Measurements from ENCODE around the gene RPUSD4. TPM values are rescaled to one million over a fixed set of nuclear protein-coding genes. Genes with fewer than 3 reads are reported as not detected.

Gene RPUSD4
- total RNA-seq, 1 donor from 2014 or later = 7.3 TPM

DNA sequence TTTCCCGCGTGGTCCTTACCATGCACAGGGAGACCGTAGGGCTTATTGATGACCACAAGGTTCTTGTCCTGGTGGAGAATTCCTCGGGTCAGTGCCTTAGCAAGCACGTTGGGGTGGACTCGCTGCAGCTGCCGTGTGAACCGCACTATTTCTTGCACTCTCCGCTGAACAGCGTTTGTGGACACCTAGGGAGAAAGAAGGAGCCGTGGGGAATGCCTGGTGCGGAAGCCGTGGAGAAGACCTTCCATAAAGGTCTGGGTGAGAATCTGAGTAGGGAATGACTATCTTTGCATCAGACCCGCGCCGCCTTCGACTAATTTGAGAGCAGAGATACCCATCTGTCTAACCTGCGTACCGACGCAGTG is 597 bp downstream of the RPUSD4 start:
- Histone ChIP-seq H3K36me3 (peaks cover 16 to 25% of the 10 kb centered on the region in 2 donors), H3K27me3 (no peaks in the 10 kb centered on the region), H3K9me3 (no peaks in the 10 kb centered on the region), H3K27ac (no peak overlapping the region), H3K4me3 (peak overlapping the region; percentile 78 to 89), H3K4me1 (peaks cover 0 to 5% of the 10 kb centered on the region in 2 donors)
- intact Hi-C loops (cut with DNase I) = loop anchor here (1.0 to 5.0 kb wide), 7 partner anchors 58 to 1099 kb away; partner anchors contain the start of genes CHEK1, FOXRED1, SRPRA and ST3GAL4
- TF ChIP-seq CTCF (IDR thresholded peaks at IDR 0.05) = no peak
- no peak for DNase-seq (ENCODE audit: low spot score in 2 of 2)

GRCh38 chr11:126207896-126208295 is 3.6 kb downstream of the RPUSD4 start:
- H3K9me3 ChIP-seq = no peaks in the 10 kb centered on the region
- no peak for TF ChIP-seq CTCF (IDR thresholded peaks at IDR 0.05)
- no peak overlapping the region for H3K4me3 ChIP-seq
- peaks cover 0 to 5% of the 10 kb centered on the region in 2 donors for H3K4me1 ChIP-seq
- H3K27me3 ChIP-seq = no peaks in the 10 kb centered on the region
- intact Hi-C loops (cut with DNase I) = no loop called here
- peaks cover 41 to 53% of the 10 kb centered on the region in 2 donors for H3K36me3 ChIP-seq
- no peak overlapping the region for H3K27ac ChIP-seq
- DNase-seq (ENCODE audit: low spot score in 2 of 2) = no peak

- intact Hi-C loops (cut with DNase I) = no loop called here
Measured at GRCh38 chr11:126205359-126205758, 6.1 kb downstream of the RPUSD4 start.

GRCh38 chr11:126202646-126203359 is 8.6 kb downstream of the RPUSD4 start:
- peaks cover 72 to 84% of the 10 kb centered on the region in 2 donors for H3K36me3 ChIP-seq
- no peak for DNase-seq (ENCODE audit: low spot score in 2 of 2)
- no peak for TF ChIP-seq CTCF (IDR thresholded peaks at IDR 0.05)
- H3K27ac ChIP-seq = no peak overlapping the region
- H3K9me3 ChIP-seq = no peaks in the 10 kb centered on the region
- intact Hi-C loops (cut with DNase I) = no loop called here
- no peak overlapping the region for H3K4me3 ChIP-seq
- H3K4me1 ChIP-seq = no peaks in the 10 kb centered on the region
- H3K27me3 ChIP-seq = no peaks in the 10 kb centered on the region

More at GRCh38 chr11:126205359-126205758, 6.1 kb downstream of the RPUSD4 start:
- Histone ChIP-seq H3K27me3 (no peaks in the 10 kb centered on the region), H3K4me1 (no peaks in the 10 kb centered on the region), H3K27ac (no peak overlapping the region), H3K9me3 (no peaks in the 10 kb centered on the region), H3K36me3 (peaks cover 62 to 77% of the 10 kb centered on the region in 2 donors), H3K4me3 (no peak overlapping the region)
- DNase-seq (ENCODE audit: low spot score in 2 of 2) = no peak
- TF ChIP-seq CTCF (IDR thresholded peaks at IDR 0.05) = no peak

DNA sequence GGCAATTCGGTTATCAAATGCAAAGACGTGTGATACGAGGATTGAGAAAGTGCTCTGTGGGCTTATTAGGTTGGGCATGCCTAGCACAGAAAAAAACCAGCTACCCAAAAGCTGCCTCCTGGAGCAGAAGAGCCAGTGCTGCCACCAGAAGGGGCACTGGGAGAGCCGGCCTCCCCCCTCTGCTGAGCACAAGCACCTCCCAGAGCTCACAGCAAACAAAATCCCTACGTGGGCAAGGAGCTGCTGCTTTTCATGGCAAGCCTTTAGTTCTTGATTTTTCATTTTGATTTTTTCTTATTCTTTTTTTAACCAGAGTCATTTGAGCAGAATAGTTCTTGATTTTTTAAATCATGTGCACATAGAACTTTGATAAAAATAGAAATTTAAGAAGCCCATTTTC is 12.8 kb downstream of the RPUSD4 start:
- Histone ChIP-seq H3K36me3 (peaks cover 54 to 81% of the 10 kb centered on the region in 2 donors), H3K4me1 (no peaks in the 10 kb centered on the region), H3K27me3 (no peaks in the 10 kb centered on the region), H3K9me3 (no peaks in the 10 kb centered on the region), H3K4me3 (no peak overlapping the region), H3K27ac (no peak overlapping the region)
- TF ChIP-seq CTCF (IDR thresholded peaks at IDR 0.05) = no peak
- intact Hi-C loops (cut with DNase I) = no loop called here
- DNase-seq (ENCODE audit: low spot score in 2 of 2) = no peak
